Endothelial cell of umbilical vein (primary cell): ENCODE results near the gene TXNRD2. TPM values are rescaled to one million over a fixed set of nuclear protein-coding genes. Genes with fewer than 3 reads are reported as not detected.

Experiments
- BruUV-seq: library from RNA; stranded (reverse); fragments of 400-500 nt; replicated peaks from 2 replicates; lab custom pipeline; 2021; lab: Mats Ljungman, UMichigan
- CTCF ChIA-PET: fragments of 300-600, 350-600 bp; sonication (Branson Sonifier 250); formaldehyde crosslinking; loops from one replicate; lab custom pipeline; 2021; ENCODE audit warnings: antibody characterized with exemption, inconsistent platforms; lab: Charles Lee
- POLR2A ChIA-PET: fragments of 300-600, 350-600 bp; sonication (Branson Sonifier 250); formaldehyde crosslinking; loops from one replicate; lab custom pipeline; 2021; ENCODE audit warnings: antibody characterized with exemption, inconsistent platforms; lab: Charles Lee
- DNase-seq: peaks from one replicate; pipeline ENCODE4 v3.0.0-alpha.2; 2011; ENCODE audit warnings: low read depth, low spot score
- FAIRE-seq: peaks from 2 replicates; lab custom pipeline; 2011; peaks lifted over from hg19 to GRCh38; lab: Jason Lieb, UNC
- H2AFZ ChIP-seq: 2 replicates; pipeline ENCODE4 v1.6.0; 2012; ENCODE audit warnings: low read depth, low read length, control low read depth, inconsistent platforms
- H3K27ac ChIP-seq: 2 replicates; pipeline ENCODE4 v1.5.1; 2011; ENCODE audit warnings: low read depth, mild to moderate bottlenecking, control low read depth, low read length, moderate library complexity; ENCODE audit not compliant: insufficient read depth
- H3K27me3 ChIP-seq, 2 experiments: 2 replicates each; pipeline versions ENCODE4 v1.6.0 to v1.6.1; 2011; ENCODE audit warnings: low read length in 2 of 2, mixed read lengths in 1 of 2; ENCODE audit not compliant: control insufficient read depth in 2 of 2, insufficient read depth in 2 of 2
- H3K36me3 ChIP-seq, 2 experiments: 2 replicates in 1 of 2; 3 replicates in 1 of 2; pipeline ENCODE4 v1.5.1; 2011; ENCODE audit warnings: low read length in 2 of 2, mild to moderate bottlenecking in 1 of 2, moderate library complexity in 1 of 2; ENCODE audit not compliant: control insufficient read depth in 2 of 2, insufficient read depth in 2 of 2; ENCODE audit errors: extremely low read depth in 1 of 2
- H3K4me1 ChIP-seq: 3 replicates; pipeline ENCODE4 v1.5.1; 2011; ENCODE audit warnings: mild to moderate bottlenecking, low read length; ENCODE audit not compliant: control insufficient read depth, insufficient read depth; ENCODE audit errors: extremely low read depth
- H3K4me2 ChIP-seq: 2 replicates; pipeline ENCODE4 v1.6.1; 2011; ENCODE audit warnings: low read length, control low read depth, mixed read lengths; ENCODE audit not compliant: insufficient read depth
- H3K4me3 ChIP-seq, 3 experiments: fragments of 200-600 bp in 1 of 3; sonication (generic), shearing (Covaris generic) in 1 of 3; replicated peaks in 1 of 3; 2 replicates each; pipeline ENCODE4 v1.5.1; 2011 to 2016; ENCODE audit warnings: control low read depth in 3 of 3, low read length in 3 of 3, mild to moderate bottlenecking in 2 of 3, inconsistent platforms in 1 of 3, low read depth in 1 of 3, moderate library complexity in 1 of 3; ENCODE audit not compliant: insufficient read depth in 1 of 3
- H3K79me2 ChIP-seq: 2 replicates; pipeline ENCODE4 v1.6.0; 2012; ENCODE audit warnings: low read length, inconsistent platforms; ENCODE audit not compliant: control insufficient read depth, insufficient read depth
- H3K9ac ChIP-seq: replicated peaks from 2 replicates; pipeline ENCODE3; 2011; ENCODE audit warnings: low read length, control low read depth; ENCODE audit not compliant: insufficient read depth; ENCODE audit errors: extremely low read depth
- H3K9me1 ChIP-seq: replicated peaks from 3 replicates; pipeline ENCODE4 v1.6.0; 2011; ENCODE audit warnings: mild to moderate bottlenecking, low read length; ENCODE audit not compliant: control insufficient read depth, insufficient read depth; ENCODE audit errors: extremely low read depth
- H3K9me3 ChIP-seq: replicated peaks from 2 replicates; pipeline ENCODE4 v1.5.1; 2012; ENCODE audit warnings: low read length, inconsistent platforms; ENCODE audit not compliant: control insufficient read depth, insufficient read depth
- H4K20me1 ChIP-seq: replicated peaks from 2 replicates; pipeline ENCODE3; 2011; ENCODE audit warnings: mild to moderate bottlenecking, low read length; ENCODE audit not compliant: control insufficient read depth, insufficient read depth; ENCODE audit errors: extremely low read depth
- CTCF ChIP-seq, 2 donors: IDR thresholded peaks; 1 replicate in 1 of 2; 2 replicates in 1 of 2; pipeline ENCODE4 v1.5.1; 2011; ENCODE audit warnings: low read length in 2 of 2, mild to moderate bottlenecking in 2 of 2, moderate library complexity in 2 of 2, control low read depth in 1 of 2, inconsistent platforms in 1 of 2, low read depth in 1 of 2; ENCODE audit not compliant: insufficient read depth in 1 of 2; ENCODE audit errors: extremely low read depth in 1 of 2
- EZH2 ChIP-seq: IDR thresholded peaks from 2 replicates; pipeline ENCODE4 v1.6.1; 2012; ENCODE audit warnings: borderline replicate concordance, low read depth, mild to moderate bottlenecking, moderate library complexity, low read length, inconsistent platforms; ENCODE audit not compliant: severe bottlenecking
- FOS ChIP-seq: IDR thresholded peaks from 2 replicates; pipeline ENCODE4 v1.6.1; 2011; ENCODE audit warnings: mild to moderate bottlenecking, low read length, moderate library complexity, borderline replicate concordance; ENCODE audit not compliant: insufficient read depth
- GATA2 ChIP-seq: IDR thresholded peaks from 2 replicates; pipeline ENCODE4 v1.7.0; 2011; ENCODE audit warnings: low read depth, mild to moderate bottlenecking, moderate library complexity, mixed read lengths, low read length; ENCODE audit not compliant: insufficient read length, insufficient read depth
- JUN ChIP-seq: IDR thresholded peaks from 2 replicates; pipeline ENCODE4 v1.6.1; 2011; ENCODE audit warnings: borderline replicate concordance, low read depth; ENCODE audit not compliant: insufficient read length, insufficient read depth
- MAX ChIP-seq: IDR thresholded peaks from 2 replicates; pipeline ENCODE4 v1.6.1; 2011; ENCODE audit not compliant: insufficient read depth, insufficient read length
- MYC ChIP-seq: IDR thresholded peaks from one replicate; pipeline ENCODE4 v1.6.1; 2011; ENCODE audit warnings: mild to moderate bottlenecking, low read depth, low read length
- POLR2A ChIP-seq: IDR thresholded peaks from 2 replicates; pipeline ENCODE4 v1.6.1; 2012; ENCODE audit warnings: low read depth, mild to moderate bottlenecking, control low read depth, low read length
- POLR2AphosphoS5 ChIP-seq: IDR thresholded peaks from 2 replicates; pipeline ENCODE4 v1.6.1; 2012; ENCODE audit warnings: low read depth, mild to moderate bottlenecking, control low read depth, low read length, moderate library complexity; ENCODE audit not compliant: insufficient read depth
- dilution Hi-C: fragments of 300-500 bp; cut with MboI; formaldehyde crosslinking; loops from one replicate; pipeline ENCODE4 v1.15.0; 2019; ENCODE audit warnings: low sequenced_read_pairs; ENCODE audit not compliant: extremely low pct_ligation_motif_present
- intact Hi-C: fragments of 100-400 bp; cut with micrococcal nuclease; formaldehyde crosslinking; loops from one replicate; pipeline ENCODE4 v1.10.0; 2022
- polyA plus RNA-seq, 4 experiments: library from polyadenylated mRNA; depleted of rRNA in 3 of 4; stranded (reverse) in 3 of 4; unstranded in 1 of 4; fragments of >200 nt; gene quantifications; 2 replicates each; pipeline versions ENCODE4 v1.2.1 to v1.2.3, GENCODE V29; 2011 to 2012; ENCODE audit warnings: missing spikeins in 1 of 4
- total RNA-seq: library from RNA; stranded (reverse); gene quantifications from 2 replicates; pipeline ENCODE4 v1.2.3, GENCODE V29; 2021

TXNRD2 gene
- total and polyA plus RNA-seq, 2 donors (not counting 3 experiments of a cell fraction or from before 2014, with no cell fraction given) = 211 to 440 TPM

- FAIRE-seq = no peak
- no peaks in the 10 kb centered on the region for H4K20me1 ChIP-seq
- no peak overlapping the region for H2AFZ ChIP-seq
- no peak overlapping the region for H3K27ac ChIP-seq
- no peaks in the 10 kb centered on the region for H3K9me1 ChIP-seq
- ChIA-PET POLR2A (interaction anchor here (1.1 kb wide), 1 partner anchor 41 kb away, joined by 4 read pairs; no protein-coding TSS in a partner anchor), CTCF (interaction anchor here (0.8 to 12.2 kb wide), 3 partner anchors 29 to 51 kb away, joined by 3 to 304 read pairs (median 3); no protein-coding TSS in a partner anchor)
- dilution Hi-C loops = no loop called here
- no peaks in the 10 kb centered on the region for H3K27me3 ChIP-seq
- intact Hi-C loops = no loop called here
- H3K9ac ChIP-seq = no peak overlapping the region
- no peaks in the 10 kb centered on the region for H3K9me3 ChIP-seq
- peaks cover 14 to 51% of the 10 kb centered on the region in 2 experiments for H3K36me3 ChIP-seq
- no peak overlapping the region for H3K4me3 ChIP-seq
- no peak overlapping the region for H3K4me2 ChIP-seq
- no peaks in the 10 kb centered on the region for H3K79me2 ChIP-seq
- no peak for DNase-seq
- TF ChIP-seq EZH2 = no peak
- TF ChIP-seq JUN = no peak
- no peak for TF ChIP-seq MAX
- no peak for TF ChIP-seq MYC
- TF ChIP-seq CTCF (IDR thresholded peaks at IDR 0.05; ENCODE audit: extremely low read depth in 1 of 2, insufficient read depth in 1 of 2, low read depth in 1 of 2, low read length in 2 of 2) = no peak
- no peak for TF ChIP-seq GATA2
- no peak for TF ChIP-seq FOS
- TF ChIP-seq POLR2AphosphoS5 = no peak
- TF ChIP-seq POLR2A = no peak
- no TSS peak for BruUV-seq
- peaks cover 25% of the 10 kb centered on the region for H3K4me1 ChIP-seq
Measured at GRCh38 chr22:19972251-19972650, 30.6 kb upstream of the TXNRD2 start.
